GM19395 (cell line): ENCODE results near the gene MINDY1.

Source experiments
- ATAC-seq: cut with Tn5 transposase; IDR thresholded peaks from one replicate; pipeline ENCODE4 v1.9.1; 2021; ENCODE audit warnings: mild to moderate bottlenecking, moderate library complexity; ENCODE audit not compliant: unreplicated experiment

MINDY1 gene

GRCh38 chr1:150987924-150988323 is 18.8 kb downstream of the MINDY1 start:
- no peak for ATAC-seq

GRCh38 chr1:150985179-150985825 is 21.4 kb downstream of the MINDY1 start:
- no peak for ATAC-seq

DNA sequence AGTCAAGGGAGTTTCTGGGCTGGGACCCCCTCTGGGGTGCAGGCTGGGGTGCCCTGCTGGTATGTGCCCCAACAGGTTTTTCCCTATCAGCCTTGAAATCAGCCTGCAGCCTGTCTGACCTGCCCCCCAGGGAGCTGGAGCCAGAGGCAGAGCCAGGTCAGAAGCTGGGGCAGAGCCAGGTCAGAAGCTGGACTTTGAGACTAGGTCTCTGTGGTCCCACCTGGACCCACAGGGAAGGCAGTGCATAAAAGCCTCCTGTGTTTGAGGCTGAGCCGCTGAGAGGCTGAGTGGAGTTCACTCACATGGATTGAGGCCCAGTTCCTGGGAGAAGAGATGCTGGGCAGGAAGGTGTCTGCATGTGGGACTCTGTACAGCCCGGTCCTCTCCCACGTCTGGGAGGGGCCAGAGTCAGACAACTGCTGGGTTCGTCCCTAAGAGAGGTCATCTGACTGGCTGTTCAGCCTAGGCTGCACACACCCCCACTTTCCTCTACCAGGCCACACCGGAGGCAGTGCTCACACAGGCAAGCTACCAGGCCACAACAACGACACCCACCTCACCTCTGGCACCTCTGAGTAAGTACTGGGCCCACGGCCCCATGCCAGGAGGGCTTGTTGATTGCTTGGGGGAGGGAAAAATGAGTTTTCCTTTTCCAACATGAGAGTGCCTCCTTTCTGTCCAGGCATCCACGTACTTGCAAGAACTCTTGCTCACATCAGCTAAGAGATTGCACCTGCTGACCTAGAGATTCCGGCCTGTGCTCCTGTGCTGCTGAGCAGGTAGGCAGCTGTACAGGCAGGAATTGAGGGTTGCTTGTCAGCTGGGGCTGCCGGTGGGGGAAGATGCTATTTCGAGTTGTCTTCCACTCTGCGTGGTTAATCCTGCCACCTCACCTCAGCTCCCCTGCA is 24.6 kb downstream of the MINDY1 start, which contains the start of gene ANXA9:
Gene ANXA9 (plus strand): TSS at position 488 of the 908 bp plus-strand sequence. CDS start 814 bp downstream, outside the sequence.
- no peak for ATAC-seq

DNA sequence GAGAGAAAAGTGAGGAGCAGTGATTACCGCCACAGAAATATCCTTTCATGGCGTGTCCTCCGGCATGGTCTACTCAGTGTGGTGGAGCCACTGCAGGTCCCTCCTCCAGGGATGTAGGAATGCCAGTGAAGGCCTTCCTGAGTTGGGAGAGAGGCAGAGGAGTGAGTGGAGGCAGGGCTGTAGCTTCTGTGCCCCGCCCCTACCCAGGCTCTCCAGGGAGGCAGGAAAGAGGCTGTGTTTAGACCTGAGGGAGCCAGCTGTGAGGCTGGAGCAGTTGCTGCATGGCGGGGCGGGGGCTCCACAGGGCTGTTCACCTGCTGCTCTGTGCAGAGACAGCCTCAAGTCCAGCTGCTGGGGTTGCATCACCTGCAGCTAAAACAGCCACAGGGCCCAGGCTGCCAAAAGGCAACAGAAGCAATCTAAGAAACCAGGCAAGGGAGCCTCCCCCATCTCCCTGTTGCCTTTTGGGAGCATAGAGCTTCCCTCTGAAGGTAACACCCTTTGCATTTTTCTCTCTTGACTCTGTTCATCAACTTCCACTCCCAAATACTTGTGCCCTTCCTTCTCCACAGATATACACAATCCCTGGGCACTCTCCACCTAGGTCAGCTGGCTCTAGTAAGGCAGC is 25.4 kb downstream of the MINDY1 start:
- ATAC-seq = no peak

DNA sequence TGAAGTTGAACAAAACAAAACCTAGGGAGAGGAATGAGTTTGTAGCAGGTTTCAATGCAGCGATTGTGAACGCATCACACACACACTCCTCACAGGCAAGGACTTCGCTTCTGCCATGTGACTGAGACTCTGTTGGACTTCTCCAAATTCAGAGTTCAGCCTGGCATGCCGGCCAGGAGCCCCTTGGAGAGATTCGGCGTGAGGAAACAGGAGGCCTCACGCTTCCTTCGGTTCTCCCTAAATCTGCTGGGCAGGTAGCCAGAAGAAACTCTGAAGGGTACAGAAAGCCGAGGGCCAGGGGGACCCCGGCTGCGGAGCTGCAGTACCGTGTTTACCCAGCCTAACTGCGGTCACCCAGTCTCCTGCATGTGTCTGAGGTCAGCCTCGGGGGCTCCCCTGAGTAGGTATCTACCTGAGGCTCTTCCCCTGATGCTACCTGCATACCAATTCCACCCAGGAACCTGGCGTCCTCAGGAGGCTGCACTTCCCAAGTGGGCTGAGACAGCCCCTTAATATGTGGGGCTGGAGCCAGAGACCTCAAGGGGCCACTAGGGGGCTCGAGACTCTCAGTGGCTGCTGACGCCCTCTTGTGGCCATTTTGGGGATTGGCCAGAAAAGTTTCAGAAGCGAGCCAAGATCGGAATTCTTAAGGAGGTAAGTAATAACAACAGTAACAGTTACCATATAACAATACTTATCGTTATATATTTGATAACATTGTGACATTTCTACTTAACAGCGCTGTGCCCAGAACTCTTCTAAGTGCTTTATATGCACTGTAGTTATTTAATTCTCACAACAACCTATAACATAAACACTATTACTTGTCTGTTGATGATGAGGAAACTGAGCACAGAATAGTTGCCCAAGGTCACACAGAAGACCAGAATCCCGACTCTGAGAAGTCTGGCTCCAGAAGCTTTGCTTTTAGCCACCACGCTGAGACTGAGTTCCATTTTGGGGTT is 27.3 kb downstream of the MINDY1 start:
- ATAC-seq = peak; percentile 59

DNA sequence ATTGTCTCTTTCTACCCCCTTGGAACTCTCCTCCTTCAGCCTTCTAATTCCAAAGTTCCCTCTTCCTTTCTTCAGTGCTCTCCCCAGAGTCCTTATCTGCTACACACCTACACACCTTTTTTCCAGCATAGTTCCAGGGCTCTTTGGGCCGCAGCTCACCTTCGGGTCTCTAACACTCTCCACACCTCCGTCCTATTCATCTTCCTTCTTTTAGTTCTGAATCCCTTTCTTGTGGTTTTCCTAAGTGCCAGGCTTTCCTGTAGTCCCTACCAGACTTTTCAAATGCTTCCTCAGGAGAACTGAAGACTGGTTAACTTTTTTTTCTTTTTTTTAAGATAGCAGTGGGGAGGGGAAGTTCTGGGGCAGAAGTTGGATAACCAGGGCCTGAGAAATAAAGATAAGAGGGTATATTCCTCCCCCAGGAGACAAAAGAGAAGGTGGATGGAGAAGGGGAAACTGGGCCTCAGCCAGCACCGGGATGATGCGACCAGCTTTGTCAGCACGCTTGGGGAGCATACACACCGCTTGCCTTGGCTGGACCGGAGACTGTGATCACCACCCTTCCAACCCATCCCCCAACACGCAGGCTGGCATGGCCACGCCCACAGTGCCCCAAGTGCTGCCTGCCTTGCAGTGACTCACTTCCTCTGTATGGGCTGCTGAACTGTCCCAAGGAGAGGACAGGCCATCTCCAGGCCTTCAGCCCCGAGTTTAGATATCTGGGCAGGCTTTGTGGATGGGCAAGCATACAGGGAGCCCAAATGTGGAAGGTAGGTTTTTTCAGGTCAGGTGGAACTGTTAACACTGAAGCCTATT is 29.6 kb downstream of the MINDY1 start:
- no peak for ATAC-seq

DNA sequence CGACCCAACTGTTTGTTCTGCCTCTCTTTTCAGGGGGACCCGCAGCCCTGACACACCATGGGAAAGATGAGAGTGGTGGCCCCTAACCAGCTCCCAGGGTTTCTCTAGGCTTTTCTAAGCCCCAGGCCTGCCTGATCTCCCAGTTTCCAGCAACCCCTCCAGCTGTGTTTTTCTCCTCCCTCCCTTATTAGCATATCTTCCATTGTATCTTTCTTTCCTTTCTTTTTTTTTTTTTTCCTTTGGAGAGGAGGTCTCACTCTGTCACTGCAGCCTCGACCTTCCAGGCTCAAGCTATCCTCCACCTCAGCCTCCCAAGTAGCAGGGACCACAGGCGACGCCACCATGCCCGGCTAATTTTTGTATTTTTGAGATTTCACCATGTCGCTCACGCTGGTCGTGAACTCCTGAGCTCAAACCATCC is 30.3 kb downstream of the MINDY1 start:
- ATAC-seq = no peak

DNA sequence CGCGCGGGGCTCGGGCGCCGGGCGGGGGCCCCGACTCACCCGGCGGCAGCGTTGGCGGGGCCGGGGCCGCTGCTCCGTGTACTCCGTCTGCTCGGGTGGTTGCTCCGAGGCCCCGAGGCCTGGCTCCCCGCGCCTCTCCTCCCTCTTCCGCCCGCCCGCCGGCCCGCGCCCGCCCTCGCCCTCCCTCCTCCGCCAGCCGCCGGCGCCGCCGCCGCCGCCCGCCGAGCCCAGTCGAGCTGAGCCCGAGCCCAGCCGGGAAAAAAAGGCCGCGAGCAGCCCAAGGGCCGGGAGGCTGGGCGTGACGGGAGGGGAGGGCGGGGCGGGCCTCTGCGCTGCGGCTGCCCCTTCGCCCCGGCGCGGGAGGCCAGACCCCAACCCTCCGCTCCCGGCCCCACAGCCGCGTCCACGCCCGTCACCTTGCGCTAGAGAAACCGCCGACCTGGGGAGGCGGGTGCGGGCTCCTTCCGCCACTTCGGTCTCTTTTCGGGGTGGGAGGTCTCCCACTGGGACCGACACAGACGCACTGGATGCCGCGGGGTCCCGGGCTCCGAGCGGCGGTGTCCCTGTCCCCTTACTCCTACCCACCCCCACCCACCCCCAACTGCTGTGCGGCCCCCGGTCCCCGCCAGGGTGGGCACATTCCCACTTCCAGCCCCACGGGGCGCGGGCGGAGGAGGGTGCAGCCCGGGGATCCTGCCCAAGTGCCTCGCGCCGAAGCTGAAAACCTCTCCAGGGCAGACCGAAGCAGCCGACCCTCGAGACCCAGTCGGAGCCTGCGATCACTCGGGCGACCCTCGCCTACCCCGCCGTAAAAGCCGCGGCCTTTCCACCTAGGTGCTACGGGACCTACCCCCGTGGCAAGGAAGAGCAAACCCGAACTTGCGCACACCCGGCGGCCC is 31.9 kb downstream of the MINDY1 start, which contains the start of gene CERS2:
Gene CERS2 (minus strand): TSS at position 256 of the 899 bp plus-strand sequence. CDS start 5,745 bp downstream, outside the sequence.
- ATAC-seq = peak; percentile 54

DNA sequence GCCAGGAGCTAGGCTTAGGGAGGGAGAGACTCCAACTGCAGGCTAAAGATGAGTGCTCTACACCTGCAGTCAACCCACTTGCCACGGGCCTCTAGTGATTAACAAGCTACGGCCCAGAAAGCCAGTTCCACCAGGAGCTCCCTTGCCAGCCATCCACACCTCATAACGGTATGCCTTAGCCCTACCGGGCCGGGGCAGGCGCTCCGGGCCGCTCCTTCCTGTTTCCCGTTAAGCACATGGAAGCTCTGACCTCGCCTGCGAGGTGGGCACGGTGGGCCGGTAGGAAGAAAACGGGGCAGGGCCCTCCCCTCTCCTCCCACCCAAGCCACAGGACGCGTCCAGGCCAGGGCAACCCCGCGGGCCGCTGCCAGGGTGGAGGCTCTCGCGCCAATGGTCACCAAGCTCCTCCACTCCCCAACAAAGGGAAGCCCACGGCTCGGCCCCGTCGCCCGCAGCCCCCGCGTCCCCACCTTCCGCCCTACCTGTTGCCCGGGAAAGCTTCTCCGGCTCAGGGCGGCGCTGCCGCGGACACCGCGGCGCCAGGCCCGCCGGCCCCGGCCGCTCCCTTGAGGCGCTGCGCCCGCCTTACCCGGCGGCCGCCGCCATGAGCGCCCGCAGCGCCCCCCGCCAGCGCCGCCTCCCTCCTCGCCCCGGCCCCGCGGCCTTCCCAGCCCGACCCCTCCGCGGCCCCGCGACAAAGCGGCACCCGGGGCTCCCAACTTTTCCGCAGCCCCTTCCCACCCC is 32.7 kb downstream of the MINDY1 start:
- peak; percentile 39 for ATAC-seq

DNA sequence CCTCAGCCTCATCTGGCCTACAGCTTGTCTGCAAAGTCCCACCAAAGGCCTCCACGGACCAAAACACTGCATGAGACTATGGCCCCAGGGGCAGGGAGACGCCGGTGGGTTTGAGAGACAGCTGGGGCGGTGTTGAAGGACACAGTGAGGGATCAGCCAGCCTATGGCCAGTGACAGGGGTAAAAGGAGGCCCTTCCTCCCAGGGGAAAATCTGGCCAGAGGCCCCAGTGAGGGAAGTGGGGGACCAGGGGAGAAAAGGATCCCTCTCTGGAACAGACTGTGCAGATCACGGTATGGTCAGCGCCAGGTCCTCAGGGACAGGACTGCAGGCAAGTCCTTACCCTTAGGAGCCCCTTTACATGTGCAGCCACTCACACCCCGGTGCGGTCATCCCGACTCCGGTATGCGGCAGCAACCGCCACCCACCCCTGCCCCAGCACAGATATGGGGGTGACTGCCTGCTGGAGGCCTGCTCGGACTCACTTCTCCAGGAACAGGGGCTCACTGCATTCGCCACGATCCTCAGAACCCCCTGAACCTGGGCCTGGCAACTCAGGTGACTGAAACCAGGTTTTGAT is 33.4 kb downstream of the MINDY1 start:
- ATAC-seq = peak; percentile 13

- no peak for ATAC-seq
Measured at GRCh38 chr1:150972417-150972940, 34.2 kb downstream of the MINDY1 start.

- no peak for ATAC-seq
Measured at GRCh38 chr1:150971583-150972416, 34.9 kb downstream of the MINDY1 start.

DNA sequence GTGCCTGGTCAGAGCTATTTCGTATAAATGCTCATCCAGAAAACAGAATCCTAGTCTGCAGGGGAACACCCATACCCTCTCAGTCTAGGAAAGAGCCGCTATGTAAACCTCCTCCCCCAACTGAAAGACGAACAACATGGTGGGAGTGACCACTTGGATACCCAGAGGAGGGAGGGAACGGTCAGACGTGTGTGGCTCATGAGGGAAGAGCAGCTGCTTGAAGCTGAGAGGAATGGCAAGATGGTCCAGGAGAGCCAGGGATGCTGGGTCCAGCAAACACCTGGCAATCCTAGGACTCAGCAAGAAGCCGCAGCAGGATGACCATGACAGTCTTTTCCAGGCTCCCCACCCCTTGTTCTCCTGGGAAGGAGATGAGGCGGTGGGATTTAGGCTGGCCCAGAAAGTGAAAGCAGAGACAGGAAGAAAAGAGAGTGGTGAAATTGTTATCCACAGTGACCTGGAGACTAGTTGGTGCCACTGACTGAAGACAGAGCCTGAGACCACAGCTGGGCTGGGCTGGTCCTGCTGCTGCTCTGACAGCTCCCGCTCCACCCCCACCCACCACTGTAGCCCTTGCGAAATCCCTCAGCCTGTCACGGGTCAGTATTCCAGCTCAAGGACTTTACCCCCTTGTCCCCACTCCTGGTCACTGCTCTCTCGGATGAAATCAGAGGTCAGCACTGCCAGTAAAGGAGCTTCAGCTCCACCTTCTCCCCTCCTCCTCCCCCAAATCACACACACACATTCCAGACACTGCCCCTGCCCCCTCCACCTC is 35.7 kb downstream of the MINDY1 start:
- ATAC-seq = no peak

DNA sequence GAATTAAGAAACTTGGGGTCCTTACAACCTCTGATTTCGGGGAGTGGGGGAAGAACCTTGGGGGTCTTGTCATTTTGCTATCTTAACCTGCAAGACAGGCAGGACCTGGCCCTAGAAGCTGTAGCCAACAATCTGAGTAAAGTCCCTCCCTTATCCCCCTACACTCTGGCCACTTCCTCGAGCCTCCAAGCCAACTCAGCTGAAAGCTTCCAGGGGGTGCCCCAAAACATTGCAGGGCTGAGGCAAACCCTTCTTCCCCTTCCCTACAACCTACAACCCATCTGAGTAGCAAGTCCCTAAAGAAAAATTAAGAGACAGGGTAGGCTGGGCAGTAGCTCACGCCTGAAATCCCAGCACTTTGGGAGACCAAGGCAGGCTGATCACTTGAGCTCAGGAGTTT is 37.1 kb downstream of the MINDY1 start:
- no peak for ATAC-seq

- no peak for ATAC-seq
Measured at GRCh38 chr1:150968491-150968890, 38.2 kb downstream of the MINDY1 start.
